ENCODE results near the gene ENKD1.

Gene ENKD1

DNA sequence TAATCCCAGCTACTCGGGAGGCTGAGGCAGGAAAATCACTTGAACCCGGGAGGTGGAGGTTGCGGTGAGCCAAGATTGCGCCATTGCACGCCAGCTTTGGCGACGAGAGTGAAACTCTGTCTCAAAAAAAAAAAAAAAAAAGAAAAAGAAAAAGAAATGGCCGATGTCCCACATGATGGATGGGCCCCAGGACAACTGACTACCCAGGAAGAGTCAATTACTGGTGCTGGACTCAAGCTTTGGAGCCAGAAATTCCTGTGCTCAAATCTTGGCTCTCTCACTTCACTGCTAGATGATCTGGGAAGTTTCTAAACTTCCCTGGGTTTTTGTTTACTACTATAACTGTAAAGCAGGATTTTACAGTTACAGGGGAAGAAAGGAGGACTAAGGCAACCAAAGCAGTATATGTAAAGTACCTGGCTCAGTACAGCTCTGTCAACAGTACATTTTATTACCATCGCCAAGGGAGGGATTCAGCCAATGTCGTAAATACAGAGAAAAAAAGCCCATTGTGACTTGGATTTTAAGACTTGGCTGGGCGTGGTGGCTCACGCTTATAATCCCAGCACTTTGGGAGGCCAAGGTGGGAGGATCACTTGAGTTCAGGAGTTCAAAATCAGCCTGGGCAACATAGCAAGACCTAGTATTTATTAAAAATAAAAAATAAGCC is 11.9 kb upstream of the ENKD1 start:
- no peak for DNase-seq

DNA sequence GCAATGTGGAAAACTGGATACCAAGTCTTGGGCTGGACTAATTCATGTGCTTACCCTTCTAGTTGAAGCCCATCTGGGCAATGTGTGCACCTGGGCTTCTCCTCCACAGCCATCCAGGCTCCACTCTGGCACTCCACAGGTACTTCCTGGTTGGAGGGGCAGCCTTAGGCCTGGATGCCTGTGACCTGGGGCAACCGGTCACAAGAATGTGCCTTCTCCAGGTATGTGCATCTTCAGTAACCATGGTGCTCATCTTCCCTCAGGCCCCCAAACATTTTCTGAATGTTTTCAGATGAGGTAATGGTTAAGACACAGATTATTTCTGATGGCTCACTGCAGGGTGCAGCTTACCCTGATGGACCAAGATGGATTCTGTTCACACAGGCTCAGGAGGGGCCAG is 11.2 kb upstream of the ENKD1 start:
- no peak for DNase-seq

DNA sequence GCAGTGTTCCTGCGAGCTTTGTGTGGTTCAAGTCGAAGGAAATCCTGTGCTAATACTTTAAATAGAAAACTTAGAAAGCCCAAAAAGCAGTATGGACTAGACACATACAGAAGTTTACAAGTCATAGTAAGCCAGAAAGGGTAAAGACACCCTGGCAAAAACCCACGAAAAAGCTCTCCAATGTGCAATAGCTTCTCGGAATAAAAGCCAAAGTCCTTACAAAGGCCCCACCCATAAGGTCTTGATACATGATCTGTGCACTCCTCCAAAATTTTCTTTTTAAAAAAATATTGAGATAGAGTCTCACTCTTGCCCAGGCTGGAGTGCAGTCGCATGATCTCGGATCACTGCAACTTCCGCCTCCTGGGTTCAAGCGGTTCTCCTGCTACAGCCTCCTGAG is 10.4 kb upstream of the ENKD1 start:
- no peak for DNase-seq

DNA sequence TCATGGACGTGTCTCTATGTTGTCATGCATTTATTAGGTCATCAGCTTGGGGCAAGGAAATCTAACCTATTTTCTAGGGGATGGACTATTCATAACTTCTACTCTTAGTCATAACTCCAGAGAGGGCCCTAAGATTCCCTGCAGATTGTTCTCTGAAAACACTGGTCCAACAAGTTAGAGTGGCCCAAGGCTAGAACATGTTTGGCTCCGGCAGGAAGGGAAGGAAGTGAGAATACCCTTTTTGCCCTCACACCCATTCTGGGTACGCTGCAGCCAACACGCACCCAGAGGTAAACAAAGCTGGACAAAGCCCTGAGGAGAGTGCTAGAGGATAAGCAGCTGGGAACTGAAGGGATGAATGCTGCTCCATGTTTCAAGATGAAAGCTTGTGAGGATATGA is 10.0 kb upstream of the ENKD1 start:
- no peak for DNase-seq

DNA sequence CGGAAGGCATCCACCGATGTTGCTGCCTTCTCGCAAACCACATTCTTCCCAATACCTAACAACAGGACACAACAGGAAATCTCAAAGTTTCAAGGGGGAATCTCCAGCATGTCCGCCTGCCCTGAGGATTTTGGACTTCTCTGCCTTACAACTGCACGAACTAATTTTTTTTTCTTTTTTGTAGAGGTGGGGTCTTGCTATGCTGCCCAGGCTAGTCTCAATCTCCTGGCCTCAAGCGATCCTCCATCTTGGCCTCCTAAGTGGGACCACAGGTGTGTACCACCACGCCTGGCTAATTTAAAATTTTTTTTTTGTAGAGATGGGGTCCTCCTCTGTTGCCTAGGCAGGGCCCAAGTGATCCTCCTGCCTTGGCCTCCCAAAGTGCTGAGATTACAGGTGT is 9.4 kb upstream of the ENKD1 start:
- DNase-seq: no peak

DNA sequence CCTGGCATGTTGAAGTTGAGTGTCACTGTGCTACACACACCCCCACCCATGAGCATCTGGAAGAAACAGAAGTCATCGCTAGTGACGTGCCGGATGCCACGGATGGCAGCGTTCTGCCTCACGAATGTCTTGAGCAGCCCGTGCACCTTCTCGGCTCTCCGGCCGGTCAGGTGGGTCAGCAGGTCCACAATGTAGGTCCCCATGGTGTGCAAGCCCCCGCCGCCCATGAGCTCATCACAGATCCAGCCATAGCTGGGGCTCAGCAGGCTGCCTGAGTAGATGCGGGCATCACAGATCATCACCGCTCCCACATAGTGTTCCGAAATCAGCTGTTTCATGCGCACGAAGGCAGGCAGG is 9.0 kb upstream of the ENKD1 start:
- DNase-seq: no peak

DNA sequence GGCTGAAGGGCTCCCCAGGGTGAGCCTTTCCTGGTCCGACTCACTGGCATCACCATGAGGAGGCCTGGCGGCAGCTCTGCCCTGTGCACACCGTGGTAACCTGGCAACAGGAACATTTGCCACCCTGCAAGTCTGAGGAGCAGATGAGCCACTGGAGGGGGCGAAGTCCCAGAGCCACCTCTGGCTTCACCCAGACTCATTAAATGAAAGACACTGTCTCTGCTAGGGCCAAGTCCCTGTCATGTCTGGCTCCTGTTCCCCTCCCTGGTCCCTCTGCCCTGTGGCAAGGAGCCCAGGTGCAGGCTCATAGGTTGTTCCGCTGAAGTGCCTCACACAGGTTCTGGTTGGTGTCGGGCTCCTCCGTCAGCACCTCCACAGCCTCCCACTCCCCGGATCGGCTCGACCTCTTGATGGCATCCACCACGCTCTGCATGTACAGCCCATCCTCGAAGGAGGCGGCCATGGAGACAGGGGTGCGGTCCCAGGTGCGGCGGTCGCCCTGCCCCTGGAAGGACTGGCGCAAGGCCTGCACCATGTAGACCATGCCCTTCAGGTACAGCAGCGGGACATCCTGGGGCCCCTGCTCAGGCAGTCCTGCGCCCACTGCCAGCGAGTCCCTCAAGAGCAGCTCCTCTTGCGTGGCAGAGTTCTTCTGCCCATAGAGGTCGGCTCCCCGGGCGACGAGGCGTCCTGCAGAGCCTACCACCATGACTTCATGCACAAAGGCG is 8.5 kb upstream of the ENKD1 start:
- DNase-seq: no peak

DNA sequence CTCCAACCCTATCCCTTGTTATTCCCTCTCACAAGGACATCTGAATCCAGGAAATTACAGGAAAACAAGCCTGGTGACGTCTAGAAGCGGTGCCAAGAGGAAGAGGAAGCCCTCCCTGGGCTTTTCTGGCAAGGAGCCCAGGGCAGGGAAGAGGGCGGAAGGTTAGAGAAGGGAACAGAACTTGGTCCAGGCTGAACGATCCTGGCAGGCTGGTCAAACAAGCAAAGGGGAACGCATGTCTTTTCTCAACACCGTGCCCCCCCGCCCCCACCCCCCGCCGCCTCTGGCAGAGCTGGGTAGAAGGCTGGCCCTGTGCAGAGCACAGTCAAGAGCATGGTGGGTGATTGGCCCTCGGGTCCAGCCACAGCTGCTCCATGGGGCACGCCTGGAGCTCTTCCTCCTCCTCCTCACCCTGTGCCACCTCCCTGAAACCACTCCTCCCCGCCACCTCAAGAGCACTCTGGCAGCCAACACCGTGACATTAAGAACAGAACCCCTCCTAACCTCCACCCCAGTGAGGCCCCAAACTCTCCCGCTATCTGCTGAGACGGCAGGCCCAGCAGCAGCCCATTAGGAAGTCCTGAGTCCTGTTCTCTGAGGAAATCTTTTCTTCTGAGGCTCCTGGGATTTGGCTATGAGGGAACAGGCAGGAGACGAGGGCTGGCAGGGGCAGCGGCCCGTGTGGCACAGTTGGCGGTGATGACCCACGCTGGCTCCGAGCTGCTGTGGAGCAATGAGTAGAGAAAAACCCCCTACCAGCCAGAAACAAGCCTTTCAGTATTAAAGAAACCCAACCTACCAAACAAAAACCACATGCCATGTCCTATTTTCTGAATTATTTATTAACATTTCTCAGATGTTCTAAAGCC is 7.4 kb upstream of the ENKD1 start:
- peak; percentile 81 for DNase-seq

DNA sequence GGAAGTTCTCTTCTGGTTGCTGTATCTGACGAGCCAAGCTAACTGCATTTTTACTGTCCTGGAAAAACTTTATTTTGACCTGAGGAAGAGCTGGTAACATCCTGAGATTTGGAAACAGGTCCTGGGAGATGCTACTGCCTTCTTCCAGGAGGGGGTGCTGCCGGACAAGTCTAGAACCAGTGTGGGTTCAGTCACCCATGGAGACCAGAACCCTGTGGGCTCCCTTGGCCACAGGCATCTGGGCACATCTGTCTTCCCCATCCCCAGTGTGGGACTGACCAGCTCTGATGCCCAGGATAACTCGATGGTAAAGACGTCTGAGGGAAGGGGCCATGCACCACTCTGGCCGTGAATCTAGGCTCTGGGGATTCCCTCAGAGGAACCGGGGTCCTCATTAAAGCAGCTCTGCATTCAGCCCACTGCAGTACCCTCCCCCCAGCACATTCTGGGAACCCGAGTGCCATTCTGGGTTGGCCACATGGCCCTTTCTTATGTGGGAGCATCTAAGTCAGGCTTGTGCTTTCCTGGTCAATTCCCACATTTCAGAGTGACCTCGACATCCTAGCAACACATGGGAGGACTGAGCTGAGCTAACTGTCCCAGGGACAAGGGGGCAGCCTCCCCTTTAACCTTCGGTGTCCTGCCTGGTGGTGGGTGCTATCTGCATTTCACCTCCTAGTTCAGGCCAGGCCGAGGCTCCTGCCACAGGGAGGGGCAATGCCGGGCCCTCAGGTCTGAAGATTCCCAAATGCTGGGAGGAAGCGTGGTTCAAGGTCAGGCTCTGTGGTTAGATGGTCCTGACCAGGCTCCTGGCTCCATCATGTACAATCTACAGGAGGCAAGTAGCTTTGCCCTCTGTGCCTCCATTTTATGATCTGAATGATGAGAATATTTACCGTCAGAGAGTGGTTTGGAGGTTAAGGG is 6.5 kb upstream of the ENKD1 start:
- DNase-seq: peak; percentile 90

DNA sequence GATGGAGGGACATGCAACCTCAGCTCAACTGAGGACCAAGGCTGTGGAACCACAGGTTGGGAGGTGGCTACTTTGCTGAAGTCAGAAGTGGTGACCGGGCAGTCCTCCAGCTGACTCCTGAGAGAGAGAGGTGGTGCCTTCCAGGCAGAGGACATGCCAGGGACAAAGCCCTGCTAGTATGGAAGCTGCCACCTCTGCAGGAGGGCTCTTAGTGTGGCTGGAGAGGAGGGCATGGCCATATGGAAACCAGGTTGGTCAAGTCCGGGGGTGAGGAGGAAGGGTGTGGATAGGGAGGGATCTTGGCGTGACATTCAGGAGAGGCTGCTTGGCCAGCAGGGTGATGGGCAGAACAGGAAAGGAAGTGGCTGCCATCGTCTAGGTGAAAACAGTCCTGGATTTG is 5.8 kb upstream of the ENKD1 start:
- DNase-seq: no peak

DNA sequence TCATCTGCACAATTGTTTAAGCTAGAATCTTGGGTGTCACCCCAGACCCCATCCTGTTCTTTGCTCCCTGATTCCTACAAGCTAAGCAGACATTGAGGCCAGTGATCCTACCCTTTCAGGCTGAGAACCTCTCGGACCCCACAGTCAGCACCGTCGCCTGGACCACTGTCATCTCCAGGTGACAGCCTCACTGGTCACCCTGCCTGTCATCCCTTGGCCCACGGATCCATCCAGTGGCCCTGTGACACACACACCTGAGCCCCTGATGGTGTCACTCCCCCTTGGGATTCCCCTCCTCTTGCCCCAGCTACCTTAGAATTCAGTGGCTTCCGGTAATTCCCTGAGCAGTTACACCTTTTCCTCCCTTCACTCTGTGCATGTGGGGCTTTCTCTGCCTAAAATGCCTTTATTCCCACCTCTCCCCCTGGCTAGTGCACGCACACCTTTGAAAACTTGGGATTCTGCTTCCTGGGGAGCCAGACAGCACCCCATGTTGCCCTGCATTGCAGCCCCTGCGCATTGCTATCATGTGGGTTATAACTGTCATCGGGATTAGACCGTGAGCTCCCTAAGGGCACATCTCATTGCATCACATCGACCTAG is 3.0 kb upstream of the ENKD1 start:
- no peak for DNase-seq

DNA sequence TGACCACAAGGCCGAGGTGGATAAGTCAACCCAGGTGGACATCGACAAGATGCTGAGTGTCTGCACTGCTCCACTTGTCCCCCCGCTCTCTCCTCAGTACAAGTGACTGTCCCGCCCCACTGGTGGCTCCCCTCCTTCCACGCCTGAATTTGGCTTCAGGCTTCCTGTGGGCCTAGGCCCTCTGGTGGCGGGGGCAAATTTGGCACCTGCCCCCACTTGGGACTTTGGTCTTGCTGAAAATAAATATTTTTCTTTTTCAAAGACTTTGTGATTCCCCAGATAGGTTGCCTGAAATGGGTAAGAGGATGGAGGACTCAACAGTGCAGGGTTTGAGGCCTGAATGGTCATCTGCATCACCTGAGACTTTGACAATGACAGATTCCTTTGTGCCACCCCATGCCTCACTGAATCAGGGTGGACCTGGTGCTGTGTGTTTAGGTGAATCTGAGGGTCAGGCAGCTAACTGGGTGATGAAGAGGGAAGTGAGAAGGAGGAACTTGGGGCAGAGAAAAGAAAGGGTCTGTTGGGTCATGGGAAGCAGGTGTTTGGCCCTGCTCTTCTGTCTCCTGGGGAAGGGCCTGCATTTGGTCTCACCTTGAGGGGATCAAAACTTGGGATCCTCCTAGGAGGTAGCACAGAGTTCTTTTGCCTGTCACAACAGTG is 2.1 kb upstream of the ENKD1 start:
- DNase-seq: peak; percentile 54

DNA sequence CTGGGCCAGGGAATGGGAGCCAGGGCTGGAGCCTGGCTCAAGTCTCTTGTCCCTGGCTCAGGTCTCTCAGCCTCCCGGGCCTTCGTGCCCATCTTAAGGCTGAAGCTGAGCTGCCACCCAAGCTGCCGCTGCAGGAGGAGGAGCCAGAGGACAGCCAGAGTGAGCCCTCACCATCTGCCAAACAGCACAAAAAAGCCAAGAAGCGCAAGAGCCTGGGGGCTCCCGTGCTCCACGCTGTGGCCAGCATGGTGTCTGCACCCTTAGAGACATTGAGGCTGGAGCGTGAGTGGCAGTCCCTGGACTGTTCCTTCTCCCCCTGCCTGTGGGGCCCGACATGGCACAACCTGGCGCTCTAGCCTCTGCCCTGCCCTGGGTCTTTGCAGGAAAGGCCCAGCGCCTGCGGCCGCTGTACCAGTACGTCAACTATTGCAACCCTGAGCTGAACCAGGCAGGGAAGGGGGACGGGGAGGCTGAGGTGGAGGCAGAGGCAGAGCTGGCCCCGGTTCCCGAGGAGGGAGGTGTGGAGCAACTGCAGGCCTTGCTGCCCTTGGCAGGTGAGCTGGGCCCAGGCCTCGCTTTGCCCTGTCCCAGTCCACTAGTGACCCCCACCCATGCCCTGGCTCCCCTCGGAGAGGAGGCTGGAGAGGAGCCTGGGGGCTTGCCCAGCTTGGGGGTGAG is 1.4 kb upstream of the ENKD1 start:
- peak; percentile 98 for DNase-seq

DNA sequence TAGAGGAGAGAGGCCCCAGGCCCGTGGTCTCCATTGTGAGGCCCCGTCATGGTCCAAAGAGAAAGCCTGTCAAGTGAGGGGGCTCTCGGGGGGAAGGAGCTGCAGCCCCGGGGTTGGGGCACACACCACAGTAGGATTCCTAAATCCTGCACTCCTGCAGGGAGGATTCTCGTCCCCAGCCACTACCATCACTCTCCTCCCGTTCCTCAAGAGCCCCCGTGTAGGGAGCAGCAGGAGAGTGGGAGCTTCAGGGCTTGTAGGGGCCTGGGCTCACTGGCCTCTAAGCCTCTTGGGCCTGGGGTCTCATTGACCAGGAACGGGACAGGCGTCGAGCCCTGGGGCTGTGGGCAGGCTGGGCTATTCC is 885 bp upstream of the ENKD1 start:
- no peak for DNase-seq

DNA sequence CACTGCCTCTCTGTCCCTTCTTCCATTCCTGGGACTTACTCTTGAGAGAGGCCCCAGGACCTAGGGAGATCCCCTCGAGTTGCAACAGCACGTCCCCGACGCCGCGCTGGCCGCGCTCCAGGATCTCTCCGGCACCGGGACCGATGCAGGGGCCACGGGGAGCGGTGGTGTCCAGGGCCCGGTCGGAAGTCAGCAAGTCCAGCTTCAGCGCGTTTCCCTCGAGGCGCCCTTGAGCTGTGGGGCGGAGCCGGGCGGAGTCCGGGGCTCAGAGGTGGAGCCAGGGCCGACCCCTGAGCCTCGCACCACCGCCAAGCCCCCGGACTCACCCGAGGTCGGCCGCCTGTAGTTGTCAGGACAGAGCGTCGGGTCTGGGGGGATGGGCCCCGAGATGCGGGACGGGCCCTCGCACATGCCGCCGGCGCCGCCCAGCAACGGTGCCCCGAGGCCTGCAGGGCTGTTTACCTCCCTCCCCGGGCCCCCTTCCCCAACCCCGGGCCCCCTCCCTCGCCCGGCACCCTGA is 458 bp downstream of the ENKD1 start:
- DNase-seq: peak; percentile 43

DNA sequence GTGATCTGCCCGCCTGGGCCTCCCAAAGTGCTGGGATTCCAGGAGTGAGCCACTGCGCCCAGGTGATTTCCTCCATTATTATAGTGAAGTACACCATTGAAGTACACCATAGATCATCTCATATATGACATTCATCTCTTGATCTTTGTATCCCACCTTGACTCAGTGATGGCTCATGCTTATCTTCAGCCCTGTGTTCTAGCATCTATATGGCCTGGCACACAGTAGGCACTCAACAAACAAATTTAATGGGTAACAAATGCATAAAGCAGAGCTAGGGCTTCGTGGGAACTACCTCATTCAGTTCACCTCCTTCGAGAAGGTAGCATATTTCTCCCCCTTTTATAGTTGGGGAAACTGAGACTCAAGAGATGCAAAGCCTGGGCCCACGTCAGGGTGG is 952 bp downstream of the ENKD1 start:
- DNase-seq: no peak

DNA sequence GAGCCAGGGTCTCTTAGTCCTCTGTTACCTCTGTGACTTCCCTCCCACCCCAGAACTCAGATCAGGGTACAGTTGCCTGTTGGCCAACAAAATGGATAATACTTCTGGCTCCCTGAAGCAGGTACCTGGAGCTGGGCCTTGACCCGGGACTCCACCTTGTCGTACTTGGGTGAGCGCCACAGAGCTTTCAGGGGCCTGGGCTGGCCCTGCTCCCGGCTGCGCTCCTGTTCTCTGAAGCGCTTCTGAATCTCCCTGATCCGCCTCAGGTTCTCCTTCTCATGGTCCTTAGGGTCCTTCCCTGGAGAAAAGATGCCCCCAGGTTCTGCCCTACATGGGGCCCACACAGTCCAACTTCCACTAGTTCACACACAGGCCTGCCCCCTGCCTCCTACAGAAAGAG is 1.7 kb downstream of the ENKD1 start:
- no peak for DNase-seq

DNA sequence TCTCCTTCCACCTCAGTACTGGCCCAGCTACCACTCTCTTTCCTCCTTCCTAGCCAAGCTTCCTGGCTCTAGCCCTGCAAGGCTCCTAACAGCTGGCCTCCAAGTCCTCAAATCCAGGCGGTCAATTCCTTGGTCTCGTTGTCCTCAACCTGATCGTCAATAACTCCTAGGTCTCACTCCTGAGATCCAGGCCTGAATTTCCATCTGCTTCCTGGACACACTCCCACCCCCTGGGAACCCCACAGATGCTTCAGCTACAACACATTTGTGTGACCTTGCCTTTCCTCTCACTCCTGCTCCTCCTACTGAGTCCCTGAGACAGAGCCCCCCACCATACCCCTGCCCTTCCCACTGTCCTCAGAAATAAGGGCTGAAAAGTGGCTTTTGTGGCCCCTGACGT is 2.3 kb downstream of the ENKD1 start:
- DNase-seq: no peak

DNA sequence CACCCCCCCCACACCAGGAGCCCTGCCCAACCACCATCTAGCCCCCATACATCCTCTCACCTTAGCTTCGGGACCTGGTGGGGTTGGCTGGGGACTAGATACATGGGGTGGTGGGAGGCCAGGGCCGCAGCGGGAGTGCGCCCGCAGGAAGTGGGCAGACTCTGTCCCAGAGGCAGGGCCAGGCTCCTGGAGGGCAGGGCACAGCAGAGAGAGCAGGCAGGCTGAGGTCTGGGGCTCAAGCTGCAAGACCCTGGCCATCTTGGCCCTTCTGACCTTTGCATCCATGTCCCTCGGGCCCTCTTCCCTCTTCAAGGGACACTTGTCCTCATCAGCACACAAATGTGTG is 2.7 kb downstream of the ENKD1 start:
- DNase-seq: no peak

DNA sequence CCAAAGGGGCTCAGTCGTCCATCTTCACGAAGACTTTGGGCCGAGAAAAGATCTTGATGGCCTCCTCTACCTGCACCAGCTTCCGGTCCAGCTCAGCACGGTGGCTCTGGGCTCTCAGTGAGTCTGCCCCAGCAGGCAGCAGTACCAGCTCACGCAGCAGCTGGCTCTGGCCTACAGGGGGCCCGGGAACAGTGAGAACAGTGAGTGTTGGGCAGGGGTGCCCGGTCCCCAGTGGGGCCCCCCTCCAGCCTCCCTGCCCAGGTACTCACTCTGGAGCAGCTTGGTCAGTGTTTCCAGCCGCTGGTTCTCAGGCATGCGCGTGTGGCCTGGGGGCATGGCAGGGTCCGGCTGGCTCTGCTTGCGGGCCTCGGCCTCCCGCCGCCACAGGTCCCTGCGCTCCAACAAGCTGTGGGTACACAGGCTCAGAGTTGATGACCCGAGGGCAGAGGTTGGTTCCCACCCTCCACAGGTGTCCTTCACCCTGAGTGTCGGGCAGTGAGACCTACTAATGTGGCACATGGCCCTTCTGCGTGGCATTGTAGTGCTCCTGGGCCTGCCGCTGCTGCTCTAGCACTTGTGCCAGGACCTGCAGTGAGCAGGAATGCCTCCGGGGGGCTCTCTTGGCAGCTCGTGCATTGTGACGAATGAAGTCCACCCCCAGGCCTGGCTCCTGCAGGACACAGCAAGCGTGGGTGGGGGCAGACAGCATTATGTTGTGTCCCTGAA is 3.2 kb downstream of the ENKD1 start:
- DNase-seq: peak; percentile 71

DNA sequence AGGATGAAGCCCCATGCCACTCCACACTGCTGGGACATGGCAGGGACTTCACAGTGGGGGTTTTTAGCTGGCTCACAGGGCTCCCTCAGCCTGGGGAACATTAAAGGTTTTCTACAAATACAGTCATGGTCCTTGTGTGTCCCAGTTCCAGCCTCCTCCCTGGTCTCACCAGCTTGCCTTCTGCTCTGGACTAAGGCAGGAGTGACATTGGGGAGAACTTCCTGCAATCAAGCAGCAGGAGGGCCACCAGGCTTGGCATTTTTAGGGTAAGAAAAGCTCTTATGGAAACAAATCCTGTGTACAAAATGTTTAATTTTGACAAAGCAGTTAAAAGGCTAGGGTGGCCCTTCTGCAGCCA is 3.9 kb downstream of the ENKD1 start:
- DNase-seq: no peak
